Liver (tissue), 9 donors: ENCODE data around the gene C11orf21. TPM values are rescaled to one million over a fixed set of nuclear protein-coding genes. Genes with fewer than 3 reads are reported as not detected.

Experiments
- DNase-seq: peaks from one replicate; pipeline ENCODE4 v3.0.0-alpha.2; 2017; ENCODE audit warnings: low spot score
- H3K27ac ChIP-seq, 2 donors: one replicate each; pipeline ENCODE4 v1.7.0; 2013; ENCODE audit warnings: inconsistent platforms in 2 of 2, low read length in 2 of 2, control low read depth in 1 of 2, low read depth in 1 of 2, mild to moderate bottlenecking in 1 of 2
- H3K27me3 ChIP-seq, 4 donors: one replicate each; pipeline versions ENCODE4 v1.6.1 to v1.7.0; 2013; ENCODE audit warnings: low read length in 3 of 4, inconsistent platforms in 1 of 4, mild to moderate bottlenecking in 1 of 4, moderate library complexity in 1 of 4; ENCODE audit not compliant: control insufficient read depth in 4 of 4, insufficient read depth in 4 of 4
- H3K36me3 ChIP-seq, 4 donors: one replicate each; pipeline versions ENCODE4 v1.6.1 to v1.7.0; 2013; ENCODE audit warnings: low read length in 3 of 4, mild to moderate bottlenecking in 3 of 4, low read depth in 1 of 4, moderate library complexity in 1 of 4; ENCODE audit not compliant: control insufficient read depth in 4 of 4, insufficient read depth in 3 of 4
- H3K4me1 ChIP-seq, 4 donors: one replicate each; pipeline versions ENCODE4 v1.6.1 to v1.7.0; 2013; ENCODE audit warnings: low read length in 3 of 4, mild to moderate bottlenecking in 3 of 4, moderate library complexity in 1 of 4; ENCODE audit not compliant: control insufficient read depth in 4 of 4, insufficient read depth in 4 of 4
- H3K4me3 ChIP-seq, 3 donors: one replicate each; pipeline versions ENCODE4 v1.6.1 to v1.7.0; 2013; ENCODE audit warnings: low read length in 3 of 3, control low read depth in 1 of 3, low read depth in 1 of 3, mild to moderate bottlenecking in 1 of 3
- H3K9ac ChIP-seq, 2 donors: one replicate each; pipeline ENCODE4 v1.7.0; 2013; ENCODE audit warnings: low read length in 2 of 2, mild to moderate bottlenecking in 2 of 2, moderate library complexity in 2 of 2, control low read depth in 1 of 2, low read depth in 1 of 2
- H3K9me3 ChIP-seq, 4 donors: one replicate each; pipeline versions ENCODE4 v1.6.1 to v1.7.0; 2013; ENCODE audit warnings: low read length in 3 of 4; ENCODE audit not compliant: control insufficient read depth in 4 of 4
- EGR1 ChIP-seq, 2 donors: IDR thresholded peaks; 2 replicates each; pipeline ENCODE4 v1.6.1; 2016 to 2018; ENCODE audit warnings: antibody characterized with exemption in 2 of 2, low read depth in 2 of 2
- FOXA2 ChIP-seq: IDR thresholded peaks from 2 replicates; pipeline ENCODE4 v1.6.1; 2016; ENCODE audit warnings: antibody characterized with exemption
- GABPA ChIP-seq, 2 donors: IDR thresholded peaks in 1 of 2; conservative IDR thresholded peaks in 1 of 2; 2 replicates each; pipeline ENCODE4 v1.6.1; 2016; ENCODE audit warnings: antibody characterized with exemption in 2 of 2, mild to moderate bottlenecking in 1 of 2, moderate library complexity in 1 of 2
- HNF4A ChIP-seq, 2 donors: conservative IDR thresholded peaks; 2 replicates each; pipeline ENCODE4 v1.6.1; 2016; ENCODE audit warnings: antibody characterized with exemption in 2 of 2, mild to moderate bottlenecking in 2 of 2
- HNF4G ChIP-seq: IDR thresholded peaks from 2 replicates; pipeline ENCODE4 v1.6.1; 2016; ENCODE audit warnings: antibody characterized with exemption
- JUND ChIP-seq, 2 donors: IDR thresholded peaks; 2 replicates each; pipeline ENCODE4 v1.6.1; 2016; ENCODE audit warnings: antibody characterized with exemption in 2 of 2
- RAD21 ChIP-seq, 2 donors: IDR thresholded peaks; 2 replicates each; pipeline ENCODE4 v1.6.1; 2016; ENCODE audit warnings: antibody characterized with exemption in 2 of 2, mild to moderate bottlenecking in 2 of 2
- SP1 ChIP-seq: IDR thresholded peaks from 2 replicates; pipeline ENCODE4 v1.6.1; 2018; ENCODE audit warnings: antibody characterized with exemption, mild to moderate bottlenecking
- TAF1 ChIP-seq: conservative IDR thresholded peaks from 2 replicates; pipeline ENCODE4 v1.6.1; 2016; ENCODE audit warnings: antibody characterized with exemption, mild to moderate bottlenecking
- YY1 ChIP-seq: IDR thresholded peaks from 2 replicates; pipeline ENCODE4 v1.6.1; 2016; ENCODE audit warnings: antibody characterized with exemption, mild to moderate bottlenecking
- WGBS: extraction: QIAGEN DNeasy Blood & Tissue Kit; methylation state at CpG from one replicate; pipeline ENCODE4 v1.1.7; 2013; 5-methylcytosine and 5-hydroxymethylcytosine counted together
- polyA plus RNA-seq, 2 donors: library from polyadenylated mRNA; stranded (reverse) in 1 of 2; unstranded in 1 of 2; fragments of 200-250 nt in 1 of 2; fragments of >200 nt in 1 of 2; fragmentation: Nextera tagmentation in 1 of 2; extraction: Ambion mirVana in 1 of 2; gene quantifications; one replicate each; pipeline versions ENCODE4 v1.2.1 to v1.2.3, GENCODE V29; 2013 to 2015
- total RNA-seq, 2 donors: library from RNA; depleted of rRNA; stranded (reverse); fragments of >200 nt; gene quantifications; one replicate each; pipeline ENCODE4 v1.2.3, GENCODE V29; 2014
- TF ChIP-seq, protein P1 (sequence below): IDR thresholded peaks from 2 replicates; pipeline ENCODE4 v1.6.1; 2016; ENCODE audit warnings: antibody characterized with exemption
- TF ChIP-seq, protein P2 (sequence below): IDR thresholded peaks from 2 replicates; pipeline ENCODE4 v1.6.1; 2016; ENCODE audit warnings: antibody characterized with exemption
- TF ChIP-seq, protein P3 (sequence below): IDR thresholded peaks from 2 replicates; pipeline ENCODE4 v1.6.1; 2016; ENCODE audit warnings: antibody characterized with exemption
- TF ChIP-seq, protein P4 (sequence below): IDR thresholded peaks from 2 replicates; pipeline ENCODE4 v1.6.1; 2016; ENCODE audit warnings: antibody characterized with exemption, mild to moderate bottlenecking
- TF ChIP-seq, protein P5 (sequence below): fragments of 150-350 bp; IDR thresholded peaks from 2 replicates; pipeline ENCODE4 v1.5.1; 2017; ENCODE audit warnings: improper control_type of control experiment, low read depth, low read length; ENCODE audit not compliant: missing input control
- donor health status: healthy.
- donor health status: healthy.
- donor health status: healthy.
- donor health status: healthy.
- donor health status: healthy.

C11orf21 gene
- total and polyA plus RNA-seq, 4 donors = 0.14 to 16.2 (median 0.44) TPM

DNA sequence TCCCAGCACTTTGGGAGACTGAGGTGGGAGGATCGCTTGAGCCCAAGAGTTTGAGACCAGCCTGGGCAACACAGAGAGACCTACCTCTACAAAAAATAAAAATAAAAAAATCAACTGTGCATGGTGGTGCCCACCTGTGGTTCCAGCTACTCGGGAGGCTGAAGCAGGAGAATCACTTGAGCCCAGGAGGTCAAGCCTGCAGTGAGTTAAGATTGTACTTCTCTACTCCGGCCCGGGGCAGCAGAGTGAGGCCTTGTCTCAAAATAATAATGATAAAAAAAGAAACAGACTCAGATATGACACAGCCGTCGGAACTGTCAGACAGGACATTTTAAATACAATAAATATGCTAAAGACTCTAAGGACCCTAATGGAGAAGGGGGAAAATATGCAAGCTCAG lies 49.7 kb downstream of the C11orf21 start:
- Histone ChIP-seq H3K36me3 (no peaks in the 10 kb centered on the region), H3K4me1 (peaks cover 0 to 3% (median 0%) of the 10 kb centered on the region in 4 donors), H3K27me3 (no peaks in the 10 kb centered on the region), H3K4me3 (no peak overlapping the region), H3K9ac (no peak overlapping the region), H3K9me3 (no peaks in the 10 kb centered on the region), H3K27ac (no peak overlapping the region)
- DNase-seq = no peak
- TF ChIP-seq EGR1 (IDR thresholded peaks at IDR 0.05; ENCODE audit: low read depth in 2 of 2) = no peak
- no peak for TF ChIP-seq GABPA (IDR thresholded peaks at IDR 0.05 in 1 of 2, conservative IDR thresholded peaks at IDR 0.05 in 1 of 2)
- 83% methylated on average over 6 of the region's 6 CpGs for WGBS

DNA sequence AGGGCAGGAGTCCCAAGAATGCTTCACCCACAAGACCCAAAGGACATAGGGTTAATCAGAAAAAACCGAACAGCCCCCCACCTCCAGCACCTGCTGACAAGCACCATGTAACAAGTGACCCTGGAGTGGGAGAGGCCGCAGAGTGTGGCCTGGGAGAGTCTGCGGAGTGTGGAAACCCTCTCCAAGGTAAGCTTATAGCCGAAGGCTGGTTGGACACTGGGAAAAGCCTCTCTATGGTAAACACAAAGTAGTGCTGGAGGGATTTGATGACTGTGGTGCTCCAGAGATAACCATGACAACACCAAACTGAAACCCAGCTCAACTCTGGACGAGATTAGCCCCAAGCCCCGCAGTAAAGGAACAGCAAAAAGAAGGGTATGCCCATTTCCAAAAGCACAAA lies 50.6 kb downstream of the C11orf21 start:
- TF ChIP-seq YY1 = no peak
- TF ChIP-seq, protein P1, sequence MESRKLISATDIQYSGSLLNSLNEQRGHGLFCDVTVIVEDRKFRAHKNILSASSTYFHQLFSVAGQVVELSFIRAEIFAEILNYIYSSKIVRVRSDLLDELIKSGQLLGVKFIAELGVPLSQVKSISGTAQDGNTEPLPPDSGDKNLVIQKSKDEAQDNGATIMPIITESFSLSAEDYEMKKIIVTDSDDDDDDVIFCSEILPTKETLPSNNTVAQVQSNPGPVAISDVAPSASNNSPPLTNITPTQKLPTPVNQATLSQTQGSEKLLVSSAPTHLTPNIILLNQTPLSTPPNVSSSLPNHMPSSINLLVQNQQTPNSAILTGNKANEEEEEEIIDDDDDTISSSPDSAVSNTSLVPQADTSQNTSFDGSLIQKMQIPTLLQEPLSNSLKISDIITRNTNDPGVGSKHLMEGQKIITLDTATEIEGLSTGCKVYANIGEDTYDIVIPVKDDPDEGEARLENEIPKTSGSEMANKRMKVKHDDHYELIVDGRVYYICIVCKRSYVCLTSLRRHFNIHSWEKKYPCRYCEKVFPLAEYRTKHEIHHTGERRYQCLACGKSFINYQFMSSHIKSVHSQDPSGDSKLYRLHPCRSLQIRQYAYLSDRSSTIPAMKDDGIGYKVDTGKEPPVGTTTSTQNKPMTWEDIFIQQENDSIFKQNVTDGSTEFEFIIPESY = no peak
- no peak for TF ChIP-seq JUND (IDR thresholded peaks at IDR 0.05)
- TF ChIP-seq HNF4G = no peak
- TF ChIP-seq, protein P2, sequence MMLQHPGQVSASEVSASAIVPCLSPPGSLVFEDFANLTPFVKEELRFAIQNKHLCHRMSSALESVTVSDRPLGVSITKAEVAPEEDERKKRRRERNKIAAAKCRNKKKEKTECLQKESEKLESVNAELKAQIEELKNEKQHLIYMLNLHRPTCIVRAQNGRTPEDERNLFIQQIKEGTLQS = no peak
- TF ChIP-seq TAF1 = no peak
- no peak for TF ChIP-seq FOXA2
- TF ChIP-seq, protein P3, sequence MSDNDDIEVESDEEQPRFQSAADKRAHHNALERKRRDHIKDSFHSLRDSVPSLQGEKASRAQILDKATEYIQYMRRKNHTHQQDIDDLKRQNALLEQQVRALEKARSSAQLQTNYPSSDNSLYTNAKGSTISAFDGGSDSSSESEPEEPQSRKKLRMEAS = no peak
- TF ChIP-seq RAD21 (IDR thresholded peaks at IDR 0.05) = no peak
- no peak for TF ChIP-seq SP1
- TF ChIP-seq GABPA (IDR thresholded peaks at IDR 0.05 in 1 of 2, conservative IDR thresholded peaks at IDR 0.05 in 1 of 2) = no peak
- TF ChIP-seq, protein P4, sequence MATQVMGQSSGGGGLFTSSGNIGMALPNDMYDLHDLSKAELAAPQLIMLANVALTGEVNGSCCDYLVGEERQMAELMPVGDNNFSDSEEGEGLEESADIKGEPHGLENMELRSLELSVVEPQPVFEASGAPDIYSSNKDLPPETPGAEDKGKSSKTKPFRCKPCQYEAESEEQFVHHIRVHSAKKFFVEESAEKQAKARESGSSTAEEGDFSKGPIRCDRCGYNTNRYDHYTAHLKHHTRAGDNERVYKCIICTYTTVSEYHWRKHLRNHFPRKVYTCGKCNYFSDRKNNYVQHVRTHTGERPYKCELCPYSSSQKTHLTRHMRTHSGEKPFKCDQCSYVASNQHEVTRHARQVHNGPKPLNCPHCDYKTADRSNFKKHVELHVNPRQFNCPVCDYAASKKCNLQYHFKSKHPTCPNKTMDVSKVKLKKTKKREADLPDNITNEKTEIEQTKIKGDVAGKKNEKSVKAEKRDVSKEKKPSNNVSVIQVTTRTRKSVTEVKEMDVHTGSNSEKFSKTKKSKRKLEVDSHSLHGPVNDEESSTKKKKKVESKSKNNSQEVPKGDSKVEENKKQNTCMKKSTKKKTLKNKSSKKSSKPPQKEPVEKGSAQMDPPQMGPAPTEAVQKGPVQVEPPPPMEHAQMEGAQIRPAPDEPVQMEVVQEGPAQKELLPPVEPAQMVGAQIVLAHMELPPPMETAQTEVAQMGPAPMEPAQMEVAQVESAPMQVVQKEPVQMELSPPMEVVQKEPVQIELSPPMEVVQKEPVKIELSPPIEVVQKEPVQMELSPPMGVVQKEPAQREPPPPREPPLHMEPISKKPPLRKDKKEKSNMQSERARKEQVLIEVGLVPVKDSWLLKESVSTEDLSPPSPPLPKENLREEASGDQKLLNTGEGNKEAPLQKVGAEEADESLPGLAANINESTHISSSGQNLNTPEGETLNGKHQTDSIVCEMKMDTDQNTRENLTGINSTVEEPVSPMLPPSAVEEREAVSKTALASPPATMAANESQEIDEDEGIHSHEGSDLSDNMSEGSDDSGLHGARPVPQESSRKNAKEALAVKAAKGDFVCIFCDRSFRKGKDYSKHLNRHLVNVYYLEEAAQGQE = no peak
- Histone ChIP-seq H3K36me3 (no peaks in the 10 kb centered on the region), H3K27me3 (no peaks in the 10 kb centered on the region), H3K4me3 (no peak overlapping the region), H3K9ac (no peak overlapping the region), H3K9me3 (no peaks in the 10 kb centered on the region), H3K4me1 (peaks cover 0 to 3% (median 0%) of the 10 kb centered on the region in 4 donors), H3K27ac (no peak overlapping the region)
- no peak for DNase-seq
- 96% methylated on average over 6 of the region's 6 CpGs for WGBS

DNA sequence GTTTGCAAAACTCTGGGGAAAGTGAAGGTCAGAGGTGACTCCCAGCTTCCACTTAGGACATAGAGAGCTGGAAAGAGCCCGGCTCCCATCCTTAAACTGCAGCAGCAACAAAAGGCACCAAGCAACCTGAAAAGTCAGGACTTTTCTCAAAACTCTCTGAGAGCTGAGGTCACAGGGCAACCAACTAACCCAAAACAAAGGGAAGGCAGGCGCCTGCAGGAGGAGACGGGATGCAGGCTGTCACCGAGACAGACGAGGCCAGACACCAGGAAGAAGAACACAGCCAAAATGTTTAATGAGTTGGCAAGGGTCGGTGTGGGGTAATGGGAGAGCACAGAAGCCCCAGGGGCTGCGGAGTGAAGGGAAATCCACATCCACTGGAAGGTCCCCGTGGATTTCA lies 51.2 kb downstream of the C11orf21 start:
- DNase-seq = no peak
- Histone ChIP-seq H3K27ac (no peak overlapping the region), H3K27me3 (no peaks in the 10 kb centered on the region), H3K9me3 (no peaks in the 10 kb centered on the region), H3K4me3 (no peak overlapping the region), H3K9ac (no peak overlapping the region), H3K36me3 (no peaks in the 10 kb centered on the region), H3K4me1 (peaks cover 0 to 3% (median 0%) of the 10 kb centered on the region in 4 donors)
- 80% methylated on average over 8 of the region's 8 CpGs for WGBS
- TF ChIP-seq SP1 = no peak
- TF ChIP-seq JUND (IDR thresholded peaks at IDR 0.05) = no peak
- TF ChIP-seq GABPA (IDR thresholded peaks at IDR 0.05 in 1 of 2, conservative IDR thresholded peaks at IDR 0.05 in 1 of 2) = no peak
- TF ChIP-seq HNF4G = no peak
- TF ChIP-seq, protein P5, sequence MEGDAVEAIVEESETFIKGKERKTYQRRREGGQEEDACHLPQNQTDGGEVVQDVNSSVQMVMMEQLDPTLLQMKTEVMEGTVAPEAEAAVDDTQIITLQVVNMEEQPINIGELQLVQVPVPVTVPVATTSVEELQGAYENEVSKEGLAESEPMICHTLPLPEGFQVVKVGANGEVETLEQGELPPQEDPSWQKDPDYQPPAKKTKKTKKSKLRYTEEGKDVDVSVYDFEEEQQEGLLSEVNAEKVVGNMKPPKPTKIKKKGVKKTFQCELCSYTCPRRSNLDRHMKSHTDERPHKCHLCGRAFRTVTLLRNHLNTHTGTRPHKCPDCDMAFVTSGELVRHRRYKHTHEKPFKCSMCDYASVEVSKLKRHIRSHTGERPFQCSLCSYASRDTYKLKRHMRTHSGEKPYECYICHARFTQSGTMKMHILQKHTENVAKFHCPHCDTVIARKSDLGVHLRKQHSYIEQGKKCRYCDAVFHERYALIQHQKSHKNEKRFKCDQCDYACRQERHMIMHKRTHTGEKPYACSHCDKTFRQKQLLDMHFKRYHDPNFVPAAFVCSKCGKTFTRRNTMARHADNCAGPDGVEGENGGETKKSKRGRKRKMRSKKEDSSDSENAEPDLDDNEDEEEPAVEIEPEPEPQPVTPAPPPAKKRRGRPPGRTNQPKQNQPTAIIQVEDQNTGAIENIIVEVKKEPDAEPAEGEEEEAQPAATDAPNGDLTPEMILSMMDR = no peak
- no peak for TF ChIP-seq RAD21 (IDR thresholded peaks at IDR 0.05)
- TF ChIP-seq HNF4A (conservative IDR thresholded peaks at IDR 0.05) = no peak
